Thymus (tissue), 11 donors: ENCODE results near the gene CCDC12. TPM values are rescaled to one million over a fixed set of nuclear protein-coding genes. Genes with fewer than 3 reads are reported as not detected.

ENCODE experiments used
- DNase-seq, 9 donors: peaks; one replicate each; pipeline ENCODE4 v3.0.0-alpha.2; 2013; ENCODE audit warnings: low spot score in 9 of 9, low read depth in 6 of 9, missing footprints in 1 of 9
- H3K27ac ChIP-seq, 2 donors: one replicate each; pipeline ENCODE4 v1.5.1; 2013; ENCODE audit warnings: control low read depth in 1 of 2, low read depth in 1 of 2, low read length in 1 of 2, mild to moderate bottlenecking in 1 of 2, moderate library complexity in 1 of 2
- H3K27me3 ChIP-seq, 2 donors: one replicate each; pipeline ENCODE4 v1.5.1; 2013; ENCODE audit warnings: low read length in 1 of 2; ENCODE audit not compliant: control insufficient read depth in 2 of 2, insufficient read depth in 1 of 2
- H3K36me3 ChIP-seq, 2 donors: one replicate each; pipeline ENCODE4 v1.5.1; 2013; ENCODE audit warnings: low read length in 1 of 2, mild to moderate bottlenecking in 1 of 2, moderate library complexity in 1 of 2; ENCODE audit not compliant: control insufficient read depth in 2 of 2, insufficient read depth in 2 of 2
- H3K4me1 ChIP-seq, 2 donors: one replicate each; pipeline ENCODE4 v1.5.1; 2013; ENCODE audit warnings: low read length in 2 of 2; ENCODE audit not compliant: control insufficient read depth in 2 of 2, insufficient read depth in 2 of 2
- H3K4me3 ChIP-seq, 2 donors: one replicate each; pipeline ENCODE4 v1.5.1; 2013; ENCODE audit warnings: low read length in 2 of 2, control low read depth in 1 of 2, mild to moderate bottlenecking in 1 of 2
- H3K9me3 ChIP-seq, 2 donors: one replicate each; pipeline ENCODE4 v1.5.1; 2013; ENCODE audit warnings: low read length in 1 of 2, mild to moderate bottlenecking in 1 of 2; ENCODE audit not compliant: control insufficient read depth in 2 of 2, insufficient read depth in 1 of 2
- WGBS: extraction: QIAGEN DNeasy Blood & Tissue Kit; methylation state at CpG from one replicate; pipeline ENCODE4 v1.1.7; 2013; 5-methylcytosine and 5-hydroxymethylcytosine counted together
- polyA plus RNA-seq: library from polyadenylated mRNA; stranded (reverse); fragments of 200-250 nt; gene quantifications from one replicate; pipeline ENCODE4 v1.2.3, GENCODE V29; 2013
- total RNA-seq: library from RNA; stranded (reverse); fragments of 120-200 nt; gene quantifications from one replicate; pipeline ENCODE4 v1.2.4, GENCODE V29; 2013
- donor health status: healthy.

Gene CCDC12
- total and polyA plus RNA-seq, 2 donors: 47.4 to 83.9 TPM

GRCh38 chr3:46993986-46994385 is 17.4 kb upstream of the CCDC12 start:
- H3K4me1 ChIP-seq: peaks cover 0 to 24% of the 10 kb centered on the region in 2 donors

GRCh38 chr3:46993292-46993691 is 16.7 kb upstream of the CCDC12 start:
- 93% methylated on average over 2 of the region's 2 CpGs for WGBS
- peaks cover 28 to 59% of the 10 kb centered on the region in 2 donors for H3K36me3 ChIP-seq

More at GRCh38 chr3:46993986-46994385, 17.4 kb upstream of the CCDC12 start:
- DNase-seq: no peak
- H3K27ac ChIP-seq: no peak overlapping the region
- H3K4me3 ChIP-seq: no peak overlapping the region
- H3K36me3 ChIP-seq: peaks cover 28 to 62% of the 10 kb centered on the region in 2 donors
- no peaks in the 10 kb centered on the region for H3K9me3 ChIP-seq
- no peaks in the 10 kb centered on the region for H3K27me3 ChIP-seq
- WGBS: 97% methylated on average over 7 of the region's 7 CpGs

GRCh38 chr3:46992231-46992630 is 15.7 kb upstream of the CCDC12 start:
- peaks cover 11 to 34% of the 10 kb centered on the region in 2 donors for H3K4me1 ChIP-seq
- H3K27me3 ChIP-seq: no peaks in the 10 kb centered on the region
- no peak overlapping the region for H3K4me3 ChIP-seq
- WGBS: 95% methylated on average over 9 of the region's 9 CpGs
- no peak for DNase-seq
- peaks cover 0 to under 1% of the 10 kb centered on the region in 2 donors for H3K9me3 ChIP-seq
- H3K36me3 ChIP-seq: peaks cover 22 to 51% of the 10 kb centered on the region in 2 donors
- no peak overlapping the region for H3K27ac ChIP-seq

More at GRCh38 chr3:46993292-46993691, 16.7 kb upstream of the CCDC12 start:
- Histone ChIP-seq H3K4me3 (no peak overlapping the region), H3K27me3 (no peaks in the 10 kb centered on the region), H3K9me3 (no peaks in the 10 kb centered on the region), H3K27ac (no peak overlapping the region), H3K4me1 (peaks cover 0 to 29% of the 10 kb centered on the region in 2 donors)
- DNase-seq: no peak

DNA sequence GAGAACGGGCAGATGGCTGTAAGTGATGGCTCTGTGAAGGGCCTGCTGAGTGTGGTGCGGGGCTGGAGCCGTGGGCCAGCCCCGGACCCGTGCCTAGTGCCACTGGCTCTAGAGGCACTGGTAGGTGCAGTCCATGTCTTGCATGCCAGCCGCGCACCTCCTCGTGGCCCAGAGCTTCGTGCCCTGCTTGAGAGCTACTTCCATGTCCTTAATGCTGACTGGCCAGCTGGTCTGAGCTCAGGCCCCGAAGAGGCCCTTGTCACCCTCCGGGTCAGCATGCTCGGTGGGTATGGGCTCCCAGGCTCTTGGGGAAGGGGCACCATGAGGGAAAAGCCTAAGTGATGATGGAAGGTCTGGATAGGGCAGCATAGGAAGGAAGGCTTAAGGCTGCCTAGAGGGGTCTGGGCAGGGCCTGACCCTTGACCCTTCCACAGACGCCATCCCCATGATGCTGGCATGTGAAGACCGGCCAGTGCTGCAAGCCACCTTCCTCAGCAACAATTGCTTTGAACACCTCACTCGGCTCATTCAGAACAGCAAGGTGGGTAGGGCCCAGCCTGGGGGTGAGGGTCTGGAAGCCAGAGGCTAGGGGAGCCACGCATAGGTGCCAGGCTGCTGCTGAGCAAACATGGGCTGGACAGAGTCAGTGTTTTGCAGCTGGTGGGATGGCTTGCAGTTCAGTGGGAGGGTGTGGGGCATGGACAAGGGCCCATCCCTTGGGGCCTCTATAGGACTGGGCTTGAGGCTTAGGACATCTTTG is 15.0 kb upstream of the CCDC12 start:
- no peak overlapping the region for H3K4me3 ChIP-seq
- H3K27ac ChIP-seq: no peak overlapping the region
- peaks cover 0 to 5% of the 10 kb centered on the region in 2 donors for H3K9me3 ChIP-seq
- H3K4me1 ChIP-seq: peaks cover 17 to 34% of the 10 kb centered on the region in 2 donors
- peaks cover 22 to 48% of the 10 kb centered on the region in 2 donors for H3K36me3 ChIP-seq
- DNase-seq: no peak
- 97% methylated on average over 16 of the region's 16 CpGs for WGBS
- H3K27me3 ChIP-seq: no peaks in the 10 kb centered on the region

GRCh38 chr3:46990573-46991374 is 14.2 kb upstream of the CCDC12 start:
- H3K36me3 ChIP-seq: peaks cover 18 to 43% of the 10 kb centered on the region in 2 donors
- H3K9me3 ChIP-seq: peaks cover 0 to 5% of the 10 kb centered on the region in 2 donors
- H3K4me1 ChIP-seq: peaks cover 25 to 42% of the 10 kb centered on the region in 2 donors
- H3K4me3 ChIP-seq: no peak overlapping the region
- DNase-seq: no peak
- peak overlapping the region; percentile 11 to 39 for H3K27ac ChIP-seq
- no peaks in the 10 kb centered on the region for H3K27me3 ChIP-seq
- 96% methylated on average over 11 of the region's 11 CpGs for WGBS

- 86% methylated on average over 17 of the region's 17 CpGs for WGBS
- Histone ChIP-seq H3K9me3 (peaks cover 0 to 5% of the 10 kb centered on the region in 2 donors), H3K4me1 (peaks cover 29 to 57% of the 10 kb centered on the region in 2 donors), H3K27me3 (no peaks in the 10 kb centered on the region), H3K36me3 (peaks cover 8 to 39% of the 10 kb centered on the region in 2 donors), H3K27ac (peak overlapping the region in 1 of 2 donors; percentile 11), H3K4me3 (no peak overlapping the region)
- DNase-seq: no peak
These were observed 12.7 kb upstream of the CCDC12 start for GRCh38 chr3:46989146-46989810.

DNA sequence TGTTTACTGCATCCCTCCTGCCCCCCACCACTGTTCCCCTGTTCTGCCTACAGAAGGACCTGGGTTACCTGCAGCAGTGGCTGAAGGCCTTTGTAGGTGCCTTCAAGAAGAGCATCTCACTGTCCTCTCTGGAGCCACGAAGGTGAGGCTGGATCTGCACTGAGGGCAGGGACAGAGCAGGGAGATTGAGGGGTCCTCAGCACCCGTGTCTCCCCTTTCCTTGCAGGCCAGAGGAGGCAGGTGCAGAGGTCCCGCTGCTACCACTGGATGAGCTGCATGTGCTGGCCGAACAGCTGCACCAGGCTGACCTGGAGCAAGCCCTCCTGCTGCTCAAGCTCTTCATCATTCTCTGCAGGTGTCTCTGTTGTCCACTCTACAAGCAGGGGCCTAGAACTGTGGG is 12.1 kb upstream of the CCDC12 start:
- Histone ChIP-seq H3K27ac (no peak overlapping the region), H3K36me3 (peaks cover 3 to 34% of the 10 kb centered on the region in 2 donors), H3K4me3 (no peak overlapping the region), H3K27me3 (no peaks in the 10 kb centered on the region), H3K4me1 (peaks cover 29 to 61% of the 10 kb centered on the region in 2 donors), H3K9me3 (peaks cover 0 to 5% of the 10 kb centered on the region in 2 donors)
- WGBS: 96% methylated on average over 4 of the region's 4 CpGs
- DNase-seq: no peak

DNA sequence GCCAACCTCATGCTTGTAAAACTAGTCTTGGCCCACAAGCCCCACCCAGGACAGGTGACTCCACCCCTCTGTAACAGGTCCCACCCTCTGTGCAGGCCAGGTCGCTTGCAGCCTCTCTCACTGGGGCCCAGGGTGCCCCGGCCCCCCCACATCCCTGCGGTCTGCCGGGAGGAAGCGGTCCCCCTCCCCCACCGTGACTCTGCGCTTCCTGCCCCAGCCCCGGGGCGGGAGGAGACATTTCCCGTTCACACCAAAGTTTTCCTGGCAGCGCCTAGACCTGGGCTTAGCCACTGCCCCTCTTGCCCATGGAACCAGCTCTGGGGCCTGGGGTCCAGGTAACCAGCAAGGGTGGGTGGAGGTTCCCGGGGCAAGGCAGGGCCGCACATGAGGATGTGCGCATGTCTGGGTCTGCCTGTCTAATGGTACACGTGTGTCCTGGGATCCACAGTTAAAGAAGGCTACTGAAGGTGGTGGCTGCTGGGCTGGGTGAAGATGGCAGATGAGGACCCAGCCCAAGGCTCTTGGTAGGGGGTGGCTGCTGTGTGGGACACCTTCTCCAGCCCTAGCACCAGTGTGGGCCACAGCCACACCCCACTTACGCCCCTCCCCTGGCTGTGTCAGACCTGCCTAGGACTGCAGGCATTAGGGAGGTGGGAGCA is 11.3 kb upstream of the CCDC12 start:
- H3K27ac ChIP-seq: peak overlapping the region; percentile 44 to 86
- WGBS: 10% methylated on average over 16 of the region's 16 CpGs
- H3K36me3 ChIP-seq: peaks cover 3 to 32% of the 10 kb centered on the region in 2 donors
- H3K9me3 ChIP-seq: peaks cover 0 to 5% of the 10 kb centered on the region in 2 donors
- H3K27me3 ChIP-seq: no peaks in the 10 kb centered on the region
- H3K4me3 ChIP-seq: peak overlapping the region; percentile 4 to 18
- DNase-seq: peak in 8 of 9 donors; percentile 64 to 90 (median 76)
- H3K4me1 ChIP-seq: peaks cover 29 to 65% of the 10 kb centered on the region in 2 donors
